HFFc6 (cell line): Measurements from ENCODE around the gene NUP93. TPM values are rescaled to one million over a fixed set of nuclear protein-coding genes. Genes with fewer than 3 reads are reported as not detected.

Experiments
- DNase-seq: peaks from one replicate; pipeline ENCODE4 v3.0.0-alpha.2; 2018
- H3K27ac Mint-ChIP-seq: 2 replicates; pipeline ENCODE4 v1.8.0; 2020; ENCODE audit warnings: mild to moderate bottlenecking, mixed read lengths
- H3K27me3 Mint-ChIP-seq: 2 replicates; pipeline ENCODE4 v1.8.0; 2021; ENCODE audit warnings: mild to moderate bottlenecking, moderate library complexity, mixed read lengths; ENCODE audit not compliant: insufficient read depth
- H3K36me3 Mint-ChIP-seq: 2 replicates; pipeline ENCODE4 v1.8.0; 2021; ENCODE audit warnings: low read depth, mixed read lengths
- H3K4me1 Mint-ChIP-seq: 2 replicates; pipeline ENCODE4 v1.8.0; 2020; ENCODE audit warnings: low read depth, mixed read lengths
- H3K4me3 Mint-ChIP-seq: 2 replicates; pipeline ENCODE4 v1.8.0; 2020; ENCODE audit warnings: mild to moderate bottlenecking, moderate library complexity, mixed read lengths
- H3K9me3 Mint-ChIP-seq: 2 replicates; pipeline ENCODE4 v1.8.0; 2020; ENCODE audit warnings: mild to moderate bottlenecking, mixed read lengths
- CTCF ChIP-seq: fragments of 200-600 bp; sonication (generic); IDR thresholded peaks from 2 replicates; pipeline ENCODE4 v1.5.0; 2021; ENCODE audit warnings: antibody characterized with exemption, mild to moderate bottlenecking
- total RNA-seq, 6 experiments: library from RNA; stranded (reverse); fragmentation: NEBNext Ultra II Directional; extraction: Animal tissue kit (Norgen Biotek cat#: 25700); gene quantifications; 2 replicates in 1 of 6; 3 replicates in 5 of 6; pipeline ENCODE4 v1.2.3, GENCODE V29; 2021

The NUP93 gene
- total RNA-seq, 6 experiments from 2014 or later, result 58.6 to 84.0 (median 78.8) TPM

GRCh38 chr16:56828647-56829046 lies 98.7 kb downstream of the NUP93 start:
- TF ChIP-seq CTCF, result no peak
- no peak overlapping the region for H3K4me3 Mint-ChIP-seq
- H3K27ac Mint-ChIP-seq, result no peak overlapping the region
- no peaks in the 10 kb centered on the region for H3K9me3 Mint-ChIP-seq
- H3K27me3 Mint-ChIP-seq, result no peaks in the 10 kb centered on the region; the same call in 1 of the 2 replicates
- no peak for DNase-seq
- H3K4me1 Mint-ChIP-seq, result peaks cover 11% of the 10 kb centered on the region; the same call in 1 of the 2 replicates
- H3K36me3 Mint-ChIP-seq, result peaks cover 22% of the 10 kb centered on the region

GRCh38 chr16:56830669-56831068 lies 100.7 kb downstream of the NUP93 start:
- H3K36me3 Mint-ChIP-seq, result peaks cover 22% of the 10 kb centered on the region
- no peak overlapping the region for H3K4me3 Mint-ChIP-seq
- DNase-seq, result no peak
- TF ChIP-seq CTCF, result no peak
- no peaks in the 10 kb centered on the region for H3K9me3 Mint-ChIP-seq
- no peak overlapping the region for H3K27ac Mint-ChIP-seq
- no peaks in the 10 kb centered on the region; the same call in 1 of the 2 replicates for H3K27me3 Mint-ChIP-seq
- H3K4me1 Mint-ChIP-seq, result peaks cover 8% of the 10 kb centered on the region; the same call in 1 of the 2 replicates

- Mint-ChIP-seq H3K27ac (no peak overlapping the region), H3K4me3 (no peak overlapping the region), H3K9me3 (no peaks in the 10 kb centered on the region), H3K27me3 (no peaks in the 10 kb centered on the region; the same call in 1 of the 2 replicates), H3K36me3 (peaks cover 22% of the 10 kb centered on the region), H3K4me1 (0 out of 2 replicates have a peak, but pooled peaks cover 13% of the 10 kb centered on the region)
- no peak for TF ChIP-seq CTCF
- DNase-seq, result no peak
Observed at GRCh38 chr16:56832768-56833167, 102.8 kb downstream of the NUP93 start.

GRCh38 chr16:56833243-56833970 lies 103.5 kb downstream of the NUP93 start:
- H3K36me3 Mint-ChIP-seq, result peaks cover 28% of the 10 kb centered on the region
- DNase-seq, result no peak

GRCh38 chr16:56835320-56835719 lies 105.4 kb downstream of the NUP93 start:
- Mint-ChIP-seq H3K36me3 (peaks cover 25% of the 10 kb centered on the region), H3K4me1 (0 out of 2 replicates have a peak, but pooled peaks cover 12% of the 10 kb centered on the region)
- TF ChIP-seq CTCF, result no peak

More at GRCh38 chr16:56833243-56833970, 103.5 kb downstream of the NUP93 start:
- H3K9me3 Mint-ChIP-seq, result no peaks in the 10 kb centered on the region
- H3K4me1 Mint-ChIP-seq, result 0 out of 2 replicates have a peak, but pooled peaks cover 13% of the 10 kb centered on the region
- H3K4me3 Mint-ChIP-seq, result no peak overlapping the region
- no peaks in the 10 kb centered on the region; the same call in 1 of the 2 replicates for H3K27me3 Mint-ChIP-seq
- H3K27ac Mint-ChIP-seq, result no peak overlapping the region
- no peak for TF ChIP-seq CTCF

More at GRCh38 chr16:56835320-56835719, 105.4 kb downstream of the NUP93 start:
- H3K27ac Mint-ChIP-seq, result no peak overlapping the region
- no peaks in the 10 kb centered on the region for H3K9me3 Mint-ChIP-seq
- DNase-seq, result no peak
- H3K4me3 Mint-ChIP-seq, result no peak overlapping the region
- H3K27me3 Mint-ChIP-seq, result no peaks in the 10 kb centered on the region; the same call in 1 of the 2 replicates
